K562 (cell line): ENCODE measurements around the gene NUBPL. TPM values are rescaled to one million over a fixed set of nuclear protein-coding genes. Genes with fewer than 3 reads are reported as not detected.

Experiments
- ATAC-seq: fragments of 200-7000 bp; cut with Tn5 transposase; 3 replicates; pipeline ENCODE4 v1.9.1; 2020; ENCODE audit warnings: moderate library complexity
- BruUV-seq: library from RNA; stranded (reverse); fragments of 400-500 nt; replicated peaks from 2 replicates; lab custom pipeline; 2021; lab: Mats Ljungman, UMichigan
- CTCF ChIA-PET: fragments of 300-600 bp; formaldehyde crosslinking; extraction: SDS; loops from one replicate; lab custom pipeline; 2021; ENCODE audit warnings: low intra/inter-chr PET ratio; lab: Yijun Ruan, JAX
- POLR2A ChIA-PET: fragments of 300-600, 350-650 bp; sonication (Branson Sonifier 250); formaldehyde crosslinking; extraction: SDS; loops from one replicate; lab custom pipeline; 2021; ENCODE audit warnings: antibody characterized with exemption, inconsistent platforms; lab: Yijun Ruan, JAX
- DNase-seq, 4 experiments: peaks; one replicate each; pipeline versions ENCODE4 v3.0.0 to v3.0.0-alpha.2; 2011 to 2018; ENCODE audit warnings: low spot score in 3 of 4, mixed read lengths in 3 of 4; ENCODE audit errors: extremely low read depth in 1 of 4
- FAIRE-seq: peaks from 2 replicates; lab custom pipeline; 2011; peaks lifted over from hg19 to GRCh38; lab: Jason Lieb, UNC
- H2AFZ ChIP-seq: 2 replicates; pipeline ENCODE4 v1.6.0; 2011; ENCODE audit warnings: low read depth, low read length, control low read depth, inconsistent platforms
- H3K27ac ChIP-seq: fragments of 200-600 bp; 3 replicates; pipeline ENCODE4 v1.8.0; 2011; ENCODE audit warnings: low read depth, mild to moderate bottlenecking, control low read depth, inconsistent platforms, low read length, moderate library complexity, mixed read lengths; ENCODE audit errors: extremely low read depth
- H3K27me3 ChIP-seq, 2 experiments: fragments of 300-600 bp in 1 of 2; 2 replicates in 1 of 2; 3 replicates in 1 of 2; pipeline versions ENCODE4 v1.6.0 to v1.8.0; 2011; ENCODE audit warnings: inconsistent platforms in 2 of 2, low read length in 2 of 2, mild to moderate bottlenecking in 1 of 2, mixed read lengths in 1 of 2, moderate library complexity in 1 of 2; ENCODE audit not compliant: control insufficient read depth in 2 of 2, insufficient read depth in 2 of 2
- H3K36me3 ChIP-seq: fragments of 300-600 bp; 3 replicates; pipeline ENCODE4 v1.8.0; 2011; ENCODE audit warnings: mild to moderate bottlenecking, low read length, inconsistent platforms; ENCODE audit not compliant: control insufficient read depth, insufficient read depth
- H3K4me1 ChIP-seq, 2 experiments: fragments of 200-600 bp in 1 of 2; replicated peaks in 1 of 2; 2 replicates in 1 of 2; 3 replicates in 1 of 2; pipeline versions ENCODE4 v1.5.1 to v1.8.0; 2011; ENCODE audit warnings: inconsistent platforms in 2 of 2, low read length in 2 of 2, mild to moderate bottlenecking in 1 of 2, mixed read lengths in 1 of 2, moderate library complexity in 1 of 2; ENCODE audit not compliant: control insufficient read depth in 2 of 2, insufficient read depth in 2 of 2
- H3K4me2 ChIP-seq: 2 replicates; pipeline ENCODE4 v1.6.1; 2011; ENCODE audit warnings: low read length, control low read depth, inconsistent platforms, mixed read lengths; ENCODE audit not compliant: insufficient read depth
- H3K4me3 ChIP-seq: fragments of 200-600 bp; sonication (generic), shearing (Covaris generic); 2 replicates; pipeline ENCODE4 v1.5.1; 2016; ENCODE audit warnings: control low read depth, inconsistent platforms
- H3K79me2 ChIP-seq: fragments of 200-600 bp; 3 replicates; pipeline ENCODE4 v1.8.0; 2011; ENCODE audit warnings: low read length, inconsistent platforms; ENCODE audit not compliant: control insufficient read depth, insufficient read depth
- H3K9ac ChIP-seq, 2 experiments: 2 replicates each; pipeline versions ENCODE4 v1.6.0 to v1.6.1; 2011; ENCODE audit warnings: low read depth in 2 of 2, low read length in 2 of 2, control low read depth in 1 of 2, inconsistent platforms in 1 of 2, mild to moderate bottlenecking in 1 of 2, mixed read lengths in 1 of 2; ENCODE audit not compliant: insufficient read depth in 1 of 2
- H3K9me1 ChIP-seq: one replicate; pipeline ENCODE4 v1.6.0; 2011; ENCODE audit warnings: inconsistent platforms, mild to moderate bottlenecking, low read length, moderate library complexity; ENCODE audit not compliant: control insufficient read depth, insufficient read depth
- H3K9me3 ChIP-seq: replicated peaks from 2 replicates; pipeline ENCODE4 v1.5.1; 2011; ENCODE audit warnings: low read depth, low read length, inconsistent platforms; ENCODE audit not compliant: control insufficient read depth, insufficient read depth
- H4K20me1 ChIP-seq: replicated peaks from 2 replicates; pipeline ENCODE4 v1.6.1; 2011; ENCODE audit warnings: low read length, inconsistent platforms, mixed read lengths; ENCODE audit not compliant: control insufficient read depth, insufficient read depth
- ATF1 ChIP-seq, 2 experiments: fragments of 450-650 bp in 1 of 2; IDR thresholded peaks; 2 replicates each; pipeline ENCODE4 v1.6.1; 2016; ENCODE audit warnings: missing compliant biosample characterization in 1 of 2, missing genetic modification characterization in 1 of 2
- C11orf30 ChIP-seq: fragments of 450-650 bp; IDR thresholded peaks from 2 replicates; pipeline ENCODE4 v1.6.1; 2016; ENCODE audit warnings: low read depth, mild to moderate bottlenecking
- EHMT2 ChIP-seq: fragments of 450-650 bp; IDR thresholded peaks from 2 replicates; pipeline ENCODE4 v1.6.1; 2018; ENCODE audit warnings: antibody characterized with exemption
- HSF4 ChIP-seq: fragments of 250-450 bp; sonication (Bioruptor Pico); IDR thresholded peaks from 2 replicates; pipeline ENCODE4 v2.1.2; 2022; ENCODE audit warnings: mild to moderate bottlenecking, moderate library complexity, borderline replicate concordance
- IRF2 ChIP-seq: sonication (generic); formaldehyde crosslinking; IDR thresholded peaks from 2 replicates; pipeline ENCODE4 v1.8.1; 2022; ENCODE audit warnings: mild to moderate bottlenecking, missing genetic modification reagents
- KDM1A ChIP-seq, 2 experiments: fragments of 450-650 bp; IDR thresholded peaks; 2 replicates each; pipeline ENCODE4 v1.6.1; 2016; ENCODE audit warnings: mild to moderate bottlenecking in 2 of 2
- RBFOX2 ChIP-seq: fragments of 200-400 bp; formaldehyde crosslinking; IDR thresholded peaks from 2 replicates; pipeline ENCODE4 v1.6.1; 2017; ENCODE audit warnings: low read depth, mild to moderate bottlenecking, low read length, moderate library complexity
- TBP ChIP-seq: optimal IDR thresholded peaks from 2 replicates; pipeline ENCODE3; 2011; ENCODE audit warnings: low read depth, low read length, improper control_type of control experiment
- ZNF583 ChIP-seq: fragments of 250-450 bp; sonication (Bioruptor Pico); IDR thresholded peaks from 2 replicates; pipeline ENCODE4 v1.4.0; 2020
- ZNF707 ChIP-seq: fragments of 250-450 bp; sonication (Bioruptor Pico); conservative IDR thresholded peaks from 2 replicates; pipeline ENCODE4 v1.8.0; 2022; ENCODE audit warnings: inconsistent platforms, mild to moderate bottlenecking, moderate library complexity
- ZNF778 ChIP-seq: fragments of 450-650 bp; formaldehyde crosslinking; IDR thresholded peaks from 2 replicates; pipeline ENCODE4 v1.4.0; 2020; ENCODE audit warnings: mild to moderate bottlenecking, moderate library complexity
- WGBS: fragments of 100-300 bp; shearing (Covaris generic); methylation state at CpG from one replicate; pipeline ENCODE4 v1.1.6; 2016; ENCODE audit warnings: low coverage, mixed read lengths; ENCODE audit not compliant: insufficient coverage; ENCODE audit errors: missing lambda C conversion rate; 5-methylcytosine and 5-hydroxymethylcytosine counted together
- in situ Hi-C: fragments of 300-500 bp; cut with MboI; formaldehyde crosslinking; loops from 4 replicates; pipeline ENCODE4 v1.15.0; 2018; ENCODE audit warnings: inconsistent platforms, mixed read lengths
- intact Hi-C: fragments of 100-400 bp; cut with micrococcal nuclease; formaldehyde crosslinking; loops from 2 replicates; pipeline ENCODE4 v1.14.2; 2022
- polyA plus RNA-seq, 8 experiments: library from polyadenylated mRNA; depleted of rRNA in 4 of 8; stranded (reverse) in 5 of 8; unstranded in 3 of 8; fragments of >200 nt; fragmentation: Nextera tagmentation in 2 of 8; fragmentation: Illumina TruSeq in 1 of 8; extraction: Ambion mirVana in 2 of 8; extraction: Trizol in 1 of 8; gene quantifications; 2 replicates each; pipeline versions ENCODE4 v1.2.1 to v1.2.3, GENCODE V29; 2011 to 2014; ENCODE audit warnings: inconsistent platforms in 1 of 8, missing spikeins in 1 of 8
- total RNA-seq, 7 experiments: library from RNA; depleted of rRNA in 6 of 7; stranded (reverse); fragments of >200 nt in 6 of 7; fragmentation: Illumina TruSeq in 2 of 7; extraction: Trizol in 2 of 7; gene quantifications; 2 replicates each; pipeline versions ENCODE4 v1.2.1 to v1.2.3, GENCODE V29; 2011 to 2021; ENCODE audit warnings: low replicate concordance in 1 of 7
- TF ChIP-seq, protein P1 (sequence below): fragments of 250-450 bp; sonication (Bioruptor Pico); IDR thresholded peaks from 2 replicates; pipeline ENCODE4 v1.8.0; 2021; ENCODE audit warnings: moderate library complexity, mild to moderate bottlenecking, inconsistent platforms
- TF ChIP-seq, protein P2 (sequence below), 3 experiments: IDR thresholded peaks in 2 of 3; conservative IDR thresholded peaks in 1 of 3; 2 replicates each; pipeline ENCODE4 v1.5.1; 2011 to 2012; ENCODE audit warnings: low read length in 3 of 3, mild to moderate bottlenecking in 3 of 3, control low read depth in 2 of 3, improper control_type of control experiment in 1 of 3, inconsistent platforms in 1 of 3, low read depth in 1 of 3, mixed read lengths in 1 of 3, moderate library complexity in 1 of 3; ENCODE audit not compliant: insufficient read depth in 2 of 3

The NUBPL gene
- total and polyA plus RNA-seq, 9 of the 15 experiments (the other 6 are each of a cell fraction or from before 2014, with no cell fraction given) = 3.2 to 8.7 (median 6.1) TPM

DNA sequence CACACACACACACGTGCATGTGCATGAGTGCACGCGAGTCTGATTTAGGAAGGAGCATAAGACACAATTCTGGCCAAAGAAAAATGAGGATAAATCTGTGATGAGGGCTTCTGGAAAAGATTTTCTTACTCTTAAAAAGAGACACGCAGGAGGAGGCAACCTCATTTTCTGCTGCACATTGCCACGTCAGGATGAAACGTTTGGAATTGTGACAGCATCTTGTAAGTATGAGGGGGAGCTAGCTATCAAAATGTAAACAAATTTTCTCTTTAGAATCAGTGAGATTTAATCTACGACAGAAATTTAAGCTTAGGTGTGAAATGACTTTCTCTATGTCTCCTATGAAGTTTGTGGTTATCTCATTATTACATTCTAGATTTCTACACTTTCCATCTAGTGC, 31.1 kb upstream of the NUBPL start:
- CTCF ChIA-PET = no interaction called here

More for the DNA sequence above, 31.1 kb upstream of the NUBPL start:
- H3K4me2 ChIP-seq = no peak overlapping the region
- H2AFZ ChIP-seq = no peak overlapping the region
- 0% methylated on average over 7 of the region's 7 CpGs for WGBS
- in situ Hi-C loops = no loop called here
- H3K79me2 ChIP-seq = no peaks in the 10 kb centered on the region
- no TSS peak for BruUV-seq
- no peaks in the 10 kb centered on the region; a peak in 1 of 5 replicates for H3K27me3 ChIP-seq
- DNase-seq = no peak
- H3K9ac ChIP-seq = no peak overlapping the region
- H3K36me3 ChIP-seq = no peaks in the 10 kb centered on the region
- no peaks in the 10 kb centered on the region for H3K9me1 ChIP-seq
- no peak overlapping the region for H3K4me3 ChIP-seq
- H3K4me1 ChIP-seq = peaks cover 0 to 6% of the 10 kb centered on the region in 2 experiments; a peak in 2 of 5 replicates
- POLR2A ChIA-PET = no interaction called here
- TF ChIP-seq KDM1A (IDR thresholded peaks at IDR 0.05) (no peak), ZNF583 (no peak), ZNF778 (no peak), IRF2 (no peak), EHMT2 (no peak), ATF1 (CRISPR knock-in tag; IDR thresholded peaks at IDR 0.05) (no peak), ATF1 (tag; IDR thresholded peaks at IDR 0.05) (no peak), ZNF707 (CRISPR knock-in tag) (no peak), RBFOX2 (no peak), TBP (no peak), HSF4 (CRISPR knock-in tag) (no peak), C11orf30 (no peak)
- TF ChIP-seq, protein P1, sequence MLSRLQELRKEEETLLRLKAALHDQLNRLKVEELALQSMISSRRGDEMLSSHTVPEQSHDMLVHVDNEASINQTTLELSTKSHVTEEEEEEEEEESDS (CRISPR knock-in tag) = no peak
- TF ChIP-seq, protein P2, sequence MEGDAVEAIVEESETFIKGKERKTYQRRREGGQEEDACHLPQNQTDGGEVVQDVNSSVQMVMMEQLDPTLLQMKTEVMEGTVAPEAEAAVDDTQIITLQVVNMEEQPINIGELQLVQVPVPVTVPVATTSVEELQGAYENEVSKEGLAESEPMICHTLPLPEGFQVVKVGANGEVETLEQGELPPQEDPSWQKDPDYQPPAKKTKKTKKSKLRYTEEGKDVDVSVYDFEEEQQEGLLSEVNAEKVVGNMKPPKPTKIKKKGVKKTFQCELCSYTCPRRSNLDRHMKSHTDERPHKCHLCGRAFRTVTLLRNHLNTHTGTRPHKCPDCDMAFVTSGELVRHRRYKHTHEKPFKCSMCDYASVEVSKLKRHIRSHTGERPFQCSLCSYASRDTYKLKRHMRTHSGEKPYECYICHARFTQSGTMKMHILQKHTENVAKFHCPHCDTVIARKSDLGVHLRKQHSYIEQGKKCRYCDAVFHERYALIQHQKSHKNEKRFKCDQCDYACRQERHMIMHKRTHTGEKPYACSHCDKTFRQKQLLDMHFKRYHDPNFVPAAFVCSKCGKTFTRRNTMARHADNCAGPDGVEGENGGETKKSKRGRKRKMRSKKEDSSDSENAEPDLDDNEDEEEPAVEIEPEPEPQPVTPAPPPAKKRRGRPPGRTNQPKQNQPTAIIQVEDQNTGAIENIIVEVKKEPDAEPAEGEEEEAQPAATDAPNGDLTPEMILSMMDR (IDR thresholded peaks at IDR 0.05 in 2 of 3, conservative IDR thresholded peaks at IDR 0.05 in 1 of 3; ENCODE audit: insufficient read depth in 2 of 3, low read depth in 1 of 3, low read length in 3 of 3) = no peak
- TF ChIP-seq, all 486 proteins: peak for 0
- intact Hi-C loops = loop anchor here (10.0 kb wide), 1 partner anchor 375 kb away; no protein-coding TSS in a partner anchor
- FAIRE-seq (no peak), ATAC-seq (no peak)
- H3K9me3 ChIP-seq = no peaks in the 10 kb centered on the region
- H4K20me1 ChIP-seq = no peaks in the 10 kb centered on the region
- no peak overlapping the region for H3K27ac ChIP-seq
